Ishikawa (cell line): ENCODE results near the gene POGLUT2.

Source experiments
- NFIC ChIP-seq: IDR thresholded peaks from 2 replicates; pipeline ENCODE4 v1.6.1; 2012
- REST ChIP-seq: IDR thresholded peaks from 2 replicates; pipeline ENCODE4 v1.6.1; 2012; ENCODE audit warnings: low read depth, mild to moderate bottlenecking
- TF ChIP-seq, protein P1 (sequence below): IDR thresholded peaks from 2 replicates; pipeline ENCODE4 v1.6.1; 2012
- TF ChIP-seq, protein P2 (sequence below): IDR thresholded peaks from 2 replicates; pipeline ENCODE4 v1.6.1; 2012

DNA sequence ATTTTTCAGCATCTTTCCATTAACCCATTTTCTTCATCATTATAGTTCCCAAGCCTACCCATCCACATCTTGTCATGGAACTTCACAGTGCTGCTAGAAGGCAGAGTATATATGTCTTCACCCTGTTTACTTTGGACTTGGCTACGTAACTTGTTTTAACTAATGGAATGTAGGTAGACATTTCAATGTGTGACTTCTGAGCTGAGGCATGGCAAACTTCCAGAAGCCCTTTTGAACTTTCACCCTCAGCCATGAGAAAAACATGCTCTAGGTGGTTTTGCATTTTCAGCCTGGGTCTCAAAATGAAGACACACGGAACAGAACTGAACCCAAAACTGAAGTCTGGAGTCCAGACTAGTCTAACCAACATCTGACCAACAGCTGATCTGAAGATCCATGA lies 28.3 kb downstream of the POGLUT2 start:
- no peak for TF ChIP-seq REST
- TF ChIP-seq, protein P1, sequence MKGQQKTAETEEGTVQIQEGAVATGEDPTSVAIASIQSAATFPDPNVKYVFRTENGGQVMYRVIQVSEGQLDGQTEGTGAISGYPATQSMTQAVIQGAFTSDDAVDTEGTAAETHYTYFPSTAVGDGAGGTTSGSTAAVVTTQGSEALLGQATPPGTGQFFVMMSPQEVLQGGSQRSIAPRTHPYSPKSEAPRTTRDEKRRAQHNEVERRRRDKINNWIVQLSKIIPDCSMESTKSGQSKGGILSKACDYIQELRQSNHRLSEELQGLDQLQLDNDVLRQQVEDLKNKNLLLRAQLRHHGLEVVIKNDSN: no peak
- TF ChIP-seq, protein P2, sequence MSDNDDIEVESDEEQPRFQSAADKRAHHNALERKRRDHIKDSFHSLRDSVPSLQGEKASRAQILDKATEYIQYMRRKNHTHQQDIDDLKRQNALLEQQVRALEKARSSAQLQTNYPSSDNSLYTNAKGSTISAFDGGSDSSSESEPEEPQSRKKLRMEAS: no peak
- TF ChIP-seq NFIC: no peak
